ENCODE data around the gene LRBA. TPM values are rescaled to one million over a fixed set of nuclear protein-coding genes. Genes with fewer than 3 reads are reported as not detected.

Gene LRBA
- total and polyA plus RNA-seq, 2 donors: 18.4 to 38.6 TPM

GRCh38 chr4:150258569-150258968 is 756.5 kb downstream of the LRBA start:
- Histone ChIP-seq H3K27me3 (ENCODE audit: control insufficient read depth in 2 of 2, insufficient read depth in 1 of 2, low read length in 1 of 2) (no peaks in the 10 kb centered on the region), H3K9me3 (ENCODE audit: control insufficient read depth in 2 of 2, insufficient read depth in 1 of 2, low read length in 1 of 2) (no peaks in the 10 kb centered on the region), H3K27ac (ENCODE audit: low read depth in 1 of 2, low read length in 1 of 2) (no peak overlapping the region), H3K36me3 (ENCODE audit: control insufficient read depth in 2 of 2, insufficient read depth in 2 of 2, low read length in 1 of 2) (peaks cover 0 to 3% of the 10 kb centered on the region in 2 donors), H3K4me1 (ENCODE audit: control insufficient read depth in 2 of 2, insufficient read depth in 2 of 2, low read length in 2 of 2) (no peaks in the 10 kb centered on the region), H3K4me3 (ENCODE audit: low read length in 2 of 2) (no peak overlapping the region)
- 94% methylated on average over 6 of the region's 6 CpGs for WGBS
- no peak for DNase-seq (ENCODE audit: low read depth in 6 of 9, low spot score in 9 of 9)

- Histone ChIP-seq H3K36me3 (ENCODE audit: control insufficient read depth in 2 of 2, insufficient read depth in 2 of 2, low read length in 1 of 2) (no peaks in the 10 kb centered on the region), H3K4me3 (ENCODE audit: low read length in 2 of 2) (no peak overlapping the region), H3K9me3 (ENCODE audit: control insufficient read depth in 2 of 2, insufficient read depth in 1 of 2, low read length in 1 of 2) (no peaks in the 10 kb centered on the region), H3K27me3 (ENCODE audit: control insufficient read depth in 2 of 2, insufficient read depth in 1 of 2, low read length in 1 of 2) (no peaks in the 10 kb centered on the region), H3K27ac (ENCODE audit: low read depth in 1 of 2, low read length in 1 of 2) (no peak overlapping the region), H3K4me1 (ENCODE audit: control insufficient read depth in 2 of 2, insufficient read depth in 2 of 2, low read length in 2 of 2) (no peaks in the 10 kb centered on the region)
- DNase-seq (ENCODE audit: low read depth in 6 of 9, low spot score in 9 of 9): no peak
- WGBS: 88% methylated on average over 25 of the region's 25 CpGs
These were observed 758.0 kb downstream of the LRBA start for GRCh38 chr4:150256841-150257730.

DNA sequence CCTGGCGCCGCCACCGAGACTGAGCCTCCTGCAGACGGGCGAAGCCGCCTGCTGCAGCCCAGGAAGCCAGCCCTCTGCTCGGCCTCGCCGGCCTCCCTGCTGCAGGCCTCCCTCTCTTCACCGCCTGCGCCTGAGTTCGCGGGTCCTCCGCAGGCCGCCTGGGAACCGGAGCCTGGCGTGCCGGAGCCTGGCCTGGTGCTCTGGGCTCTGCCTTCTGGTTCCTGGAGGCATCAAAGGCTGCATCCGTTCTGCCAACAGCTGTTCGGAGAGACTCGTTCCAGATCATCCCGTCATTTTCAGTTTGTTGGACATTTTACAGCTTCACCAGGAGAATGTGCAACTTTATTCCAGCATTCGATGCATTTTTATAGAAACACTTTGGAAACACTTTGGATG is 758.9 kb downstream of the LRBA start:
- no peak overlapping the region for H3K4me3 ChIP-seq (ENCODE audit: low read length in 2 of 2)
- no peaks in the 10 kb centered on the region for H3K4me1 ChIP-seq (ENCODE audit: control insufficient read depth in 2 of 2, insufficient read depth in 2 of 2, low read length in 2 of 2)
- DNase-seq (ENCODE audit: low read depth in 6 of 9, low spot score in 9 of 9): no peak
- no peaks in the 10 kb centered on the region for H3K36me3 ChIP-seq (ENCODE audit: control insufficient read depth in 2 of 2, insufficient read depth in 2 of 2, low read length in 1 of 2)
- WGBS: 97% methylated on average over 23 of the region's 23 CpGs
- H3K27ac ChIP-seq (ENCODE audit: low read depth in 1 of 2, low read length in 1 of 2): no peak overlapping the region
- H3K9me3 ChIP-seq (ENCODE audit: control insufficient read depth in 2 of 2, insufficient read depth in 1 of 2, low read length in 1 of 2): no peaks in the 10 kb centered on the region
- no peaks in the 10 kb centered on the region for H3K27me3 ChIP-seq (ENCODE audit: control insufficient read depth in 2 of 2, insufficient read depth in 1 of 2, low read length in 1 of 2)

GRCh38 chr4:150255610-150256224 is 759.4 kb downstream of the LRBA start:
- Histone ChIP-seq H3K36me3 (ENCODE audit: control insufficient read depth in 2 of 2, insufficient read depth in 2 of 2, low read length in 1 of 2) (no peaks in the 10 kb centered on the region), H3K9me3 (ENCODE audit: control insufficient read depth in 2 of 2, insufficient read depth in 1 of 2, low read length in 1 of 2) (no peaks in the 10 kb centered on the region), H3K27me3 (ENCODE audit: control insufficient read depth in 2 of 2, insufficient read depth in 1 of 2, low read length in 1 of 2) (no peaks in the 10 kb centered on the region), H3K4me3 (ENCODE audit: low read length in 2 of 2) (no peak overlapping the region), H3K4me1 (ENCODE audit: control insufficient read depth in 2 of 2, insufficient read depth in 2 of 2, low read length in 2 of 2) (no peaks in the 10 kb centered on the region), H3K27ac (ENCODE audit: low read depth in 1 of 2, low read length in 1 of 2) (no peak overlapping the region)
- WGBS: 98% methylated on average over 16 of the region's 16 CpGs
- DNase-seq (ENCODE audit: low read depth in 6 of 9, low spot score in 9 of 9): no peak

GRCh38 chr4:150253965-150254630 is 761.0 kb downstream of the LRBA start:
- Histone ChIP-seq H3K27ac (ENCODE audit: low read depth in 1 of 2, low read length in 1 of 2) (no peak overlapping the region), H3K4me1 (ENCODE audit: control insufficient read depth in 2 of 2, insufficient read depth in 2 of 2, low read length in 2 of 2) (no peaks in the 10 kb centered on the region), H3K9me3 (ENCODE audit: control insufficient read depth in 2 of 2, insufficient read depth in 1 of 2, low read length in 1 of 2) (no peaks in the 10 kb centered on the region), H3K4me3 (ENCODE audit: low read length in 2 of 2) (no peak overlapping the region), H3K36me3 (ENCODE audit: control insufficient read depth in 2 of 2, insufficient read depth in 2 of 2, low read length in 1 of 2) (no peaks in the 10 kb centered on the region), H3K27me3 (ENCODE audit: control insufficient read depth in 2 of 2, insufficient read depth in 1 of 2, low read length in 1 of 2) (no peaks in the 10 kb centered on the region)
- WGBS: 81% methylated on average over 18 of the region's 18 CpGs
- no peak for DNase-seq (ENCODE audit: low read depth in 6 of 9, low spot score in 9 of 9)

DNA sequence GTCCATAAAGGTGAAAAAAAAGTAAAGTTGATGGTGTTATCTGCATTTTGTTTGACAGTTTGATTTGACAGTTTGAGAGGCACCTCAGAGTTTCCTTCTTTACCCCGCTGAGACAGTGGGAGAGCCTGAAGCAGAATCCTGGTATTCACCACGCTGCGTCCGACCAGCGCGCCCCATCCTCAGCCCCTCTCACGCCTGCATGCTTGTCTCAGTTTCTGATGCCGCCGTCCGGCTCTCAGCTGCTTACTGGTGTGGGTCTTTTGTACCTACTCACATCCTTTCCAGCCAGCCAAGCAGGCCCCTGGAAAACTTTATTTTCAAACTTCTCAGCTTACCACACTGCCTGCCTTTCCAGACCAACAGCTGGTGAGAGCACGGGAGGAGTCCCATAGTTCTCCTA is 761.7 kb downstream of the LRBA start:
- no peak for DNase-seq (ENCODE audit: low read depth in 6 of 9, low spot score in 9 of 9)
- no peaks in the 10 kb centered on the region for H3K27me3 ChIP-seq (ENCODE audit: control insufficient read depth in 2 of 2, insufficient read depth in 1 of 2, low read length in 1 of 2)
- H3K36me3 ChIP-seq (ENCODE audit: control insufficient read depth in 2 of 2, insufficient read depth in 2 of 2, low read length in 1 of 2): no peaks in the 10 kb centered on the region
- no peaks in the 10 kb centered on the region for H3K4me1 ChIP-seq (ENCODE audit: control insufficient read depth in 2 of 2, insufficient read depth in 2 of 2, low read length in 2 of 2)
- H3K9me3 ChIP-seq (ENCODE audit: control insufficient read depth in 2 of 2, insufficient read depth in 1 of 2, low read length in 1 of 2): no peaks in the 10 kb centered on the region
- no peak overlapping the region for H3K27ac ChIP-seq (ENCODE audit: low read depth in 1 of 2, low read length in 1 of 2)
- WGBS: over 99% methylated on average over 11 of the region's 11 CpGs
- H3K4me3 ChIP-seq (ENCODE audit: low read length in 2 of 2): no peak overlapping the region

- no peaks in the 10 kb centered on the region for H3K9me3 ChIP-seq (ENCODE audit: control insufficient read depth in 2 of 2, insufficient read depth in 1 of 2, low read length in 1 of 2)
- H3K27me3 ChIP-seq (ENCODE audit: control insufficient read depth in 2 of 2, insufficient read depth in 1 of 2, low read length in 1 of 2): no peaks in the 10 kb centered on the region
- no peaks in the 10 kb centered on the region for H3K4me1 ChIP-seq (ENCODE audit: control insufficient read depth in 2 of 2, insufficient read depth in 2 of 2, low read length in 2 of 2)
- no peak overlapping the region for H3K4me3 ChIP-seq (ENCODE audit: low read length in 2 of 2)
- WGBS: 99% methylated on average over 7 of the region's 7 CpGs
- H3K27ac ChIP-seq (ENCODE audit: low read depth in 1 of 2, low read length in 1 of 2): no peak overlapping the region
- no peak for DNase-seq (ENCODE audit: low read depth in 6 of 9, low spot score in 9 of 9)
- no peaks in the 10 kb centered on the region for H3K36me3 ChIP-seq (ENCODE audit: control insufficient read depth in 2 of 2, insufficient read depth in 2 of 2, low read length in 1 of 2)
These were observed 762.3 kb downstream of the LRBA start for GRCh38 chr4:150252741-150253140.

- no peak overlapping the region for H3K27ac ChIP-seq (ENCODE audit: low read depth in 1 of 2, low read length in 1 of 2)
- no peak for DNase-seq (ENCODE audit: low read depth in 6 of 9, low spot score in 9 of 9)
- no peaks in the 10 kb centered on the region for H3K9me3 ChIP-seq (ENCODE audit: control insufficient read depth in 2 of 2, insufficient read depth in 1 of 2, low read length in 1 of 2)
- no peaks in the 10 kb centered on the region for H3K36me3 ChIP-seq (ENCODE audit: control insufficient read depth in 2 of 2, insufficient read depth in 2 of 2, low read length in 1 of 2)
- no peaks in the 10 kb centered on the region for H3K4me1 ChIP-seq (ENCODE audit: control insufficient read depth in 2 of 2, insufficient read depth in 2 of 2, low read length in 2 of 2)
- H3K27me3 ChIP-seq (ENCODE audit: control insufficient read depth in 2 of 2, insufficient read depth in 1 of 2, low read length in 1 of 2): no peaks in the 10 kb centered on the region
- 96% methylated on average over 6 of the region's 6 CpGs for WGBS
- H3K4me3 ChIP-seq (ENCODE audit: low read length in 2 of 2): no peak overlapping the region
These were observed 762.8 kb downstream of the LRBA start for GRCh38 chr4:150252306-150252705.

DNA sequence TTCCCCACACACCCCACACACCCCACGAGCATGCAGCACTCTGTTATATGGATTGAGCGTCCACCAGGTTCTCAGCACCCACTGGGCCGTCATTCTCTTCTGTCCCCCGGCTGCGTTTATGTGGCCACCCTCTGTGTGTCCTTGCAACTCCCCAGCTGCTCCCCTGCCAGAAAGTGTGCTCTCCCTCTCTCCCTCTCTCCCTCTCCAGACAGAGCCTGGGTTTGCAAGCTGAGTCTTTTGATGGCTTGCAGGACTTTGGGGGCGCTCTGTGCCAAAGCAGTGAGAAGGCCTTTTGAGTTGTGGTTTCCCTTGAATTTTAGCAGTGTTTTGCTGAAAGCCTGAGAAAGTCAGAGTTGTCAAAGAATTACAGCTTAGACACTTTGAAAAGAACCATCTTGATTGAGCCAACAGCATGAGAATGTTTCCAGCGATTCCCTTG is 763.3 kb downstream of the LRBA start:
- Histone ChIP-seq H3K9me3 (ENCODE audit: control insufficient read depth in 2 of 2, insufficient read depth in 1 of 2, low read length in 1 of 2) (no peaks in the 10 kb centered on the region), H3K4me3 (ENCODE audit: low read length in 2 of 2) (no peak overlapping the region), H3K4me1 (ENCODE audit: control insufficient read depth in 2 of 2, insufficient read depth in 2 of 2, low read length in 2 of 2) (no peaks in the 10 kb centered on the region), H3K27me3 (ENCODE audit: control insufficient read depth in 2 of 2, insufficient read depth in 1 of 2, low read length in 1 of 2) (no peaks in the 10 kb centered on the region), H3K27ac (ENCODE audit: low read depth in 1 of 2, low read length in 1 of 2) (no peak overlapping the region), H3K36me3 (ENCODE audit: control insufficient read depth in 2 of 2, insufficient read depth in 2 of 2, low read length in 1 of 2) (no peaks in the 10 kb centered on the region)
- WGBS: 96% methylated on average over 7 of the region's 7 CpGs
- DNase-seq (ENCODE audit: low read depth in 6 of 9, low spot score in 9 of 9): no peak
